Measurements from ENCODE around the gene SUSD1.
A peak's percentile ranks its signal among the peaks of the same experiment; 100 is the strongest.
"Not testable (repeated sequence)": the region's sequence is repeated elsewhere in the genome, so short reads cannot be mapped to it uniquely, and the experiment has no call there.

Gene SUSD1

DNA sequence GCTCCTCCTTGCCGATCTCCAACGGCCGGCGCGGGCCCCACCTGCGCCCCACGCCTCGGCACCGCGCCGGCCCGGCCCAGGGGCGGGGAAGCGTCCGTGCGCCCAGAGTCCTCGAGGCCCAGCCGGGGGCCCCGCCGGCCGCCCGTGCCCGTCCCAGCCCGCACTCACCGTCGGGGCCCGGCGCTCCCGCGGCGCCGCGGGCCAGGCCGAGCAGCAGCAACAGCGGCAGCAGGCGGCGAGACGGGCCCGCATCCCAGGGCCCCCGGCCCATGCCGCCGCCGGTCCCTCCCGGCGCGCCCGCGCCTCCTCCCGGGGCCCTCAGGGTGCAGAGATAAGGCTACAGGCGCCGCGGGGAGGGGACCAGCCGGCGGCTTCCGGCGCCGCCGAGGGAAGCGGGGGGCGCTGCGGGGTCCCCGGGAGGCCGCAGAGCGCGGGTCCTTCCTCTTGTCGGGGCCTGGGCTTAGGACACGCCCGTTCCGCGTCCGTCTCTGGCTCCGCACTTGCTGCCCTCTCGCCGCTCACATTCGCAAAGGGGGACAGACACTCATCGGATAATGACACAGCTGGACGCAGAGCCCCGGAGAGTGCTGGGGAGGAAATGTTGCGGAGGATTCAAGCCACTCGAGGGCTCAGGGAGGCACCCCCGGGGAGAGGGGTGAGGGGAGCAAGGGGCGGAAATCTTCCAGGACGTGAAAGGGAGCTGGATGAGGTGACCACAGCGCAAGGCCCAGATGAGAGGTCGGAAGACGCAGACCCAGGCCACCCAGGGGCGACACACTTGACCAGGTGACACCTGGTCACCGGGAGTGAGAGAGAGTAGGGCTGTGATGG, at the start of gene SUSD1:
Gene SUSD1 (minus strand): TSS at position 333 of the 831 bp plus-strand sequence. CDS start 62 bp downstream, at position 271.
- DNase-seq: peak; percentile 9 to 17

DNA sequence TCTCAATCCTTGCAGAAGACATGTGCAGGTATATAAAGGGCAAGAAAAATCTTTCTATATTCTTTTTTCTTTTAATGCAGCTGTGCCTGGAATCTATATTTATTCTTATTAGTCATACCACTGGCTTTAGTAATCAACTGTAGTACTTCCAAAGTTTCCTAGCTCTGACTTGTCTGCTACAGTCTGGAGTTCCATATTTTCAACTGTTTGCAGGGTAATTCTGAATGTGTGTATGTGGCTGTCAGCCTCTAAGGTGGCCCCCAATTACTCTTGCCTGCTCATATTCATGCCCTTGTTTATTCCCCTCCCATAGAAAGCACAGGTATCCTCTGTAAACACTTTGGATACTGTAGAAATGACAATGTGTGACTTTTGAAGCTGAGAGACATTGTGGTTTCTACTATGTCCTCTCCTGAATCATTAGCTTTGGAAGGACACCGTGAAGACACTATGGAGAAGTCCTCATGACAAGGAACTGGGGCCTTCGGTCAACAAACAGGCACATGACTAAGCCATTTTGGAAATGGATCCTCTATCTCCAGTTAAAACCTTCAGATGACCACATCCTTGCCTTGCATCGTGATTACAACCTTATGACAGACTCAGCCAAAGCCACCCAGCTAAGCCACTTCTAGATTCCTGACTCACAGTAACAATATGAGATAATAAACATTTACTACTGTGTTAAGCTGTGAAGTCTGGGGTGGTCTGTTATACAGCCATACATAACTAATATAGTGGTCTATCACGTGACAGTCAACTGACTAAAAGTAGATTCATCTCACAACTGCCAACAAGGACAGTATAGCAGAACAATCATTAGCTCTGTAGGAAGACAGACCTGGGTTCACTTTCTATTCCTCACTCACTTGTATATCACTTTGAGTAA, 49.5 kb upstream of the SUSD1 start:
- DNase-seq: no peak

- DNase-seq: no peak
Measured at GRCh38 chr9:112218908-112219307, 43.8 kb upstream of the SUSD1 start.

- DNase-seq: no peak
Measured at GRCh38 chr9:112212926-112213325, 37.8 kb upstream of the SUSD1 start.

GRCh38 chr9:112207451-112207850, 32.4 kb upstream of the SUSD1 start:
- DNase-seq: no peak

GRCh38 chr9:112203536-112203935, 28.4 kb upstream of the SUSD1 start:
- DNase-seq: no peak

- no peak for DNase-seq
Measured at GRCh38 chr9:112200711-112201110, 25.6 kb upstream of the SUSD1 start.

DNA sequence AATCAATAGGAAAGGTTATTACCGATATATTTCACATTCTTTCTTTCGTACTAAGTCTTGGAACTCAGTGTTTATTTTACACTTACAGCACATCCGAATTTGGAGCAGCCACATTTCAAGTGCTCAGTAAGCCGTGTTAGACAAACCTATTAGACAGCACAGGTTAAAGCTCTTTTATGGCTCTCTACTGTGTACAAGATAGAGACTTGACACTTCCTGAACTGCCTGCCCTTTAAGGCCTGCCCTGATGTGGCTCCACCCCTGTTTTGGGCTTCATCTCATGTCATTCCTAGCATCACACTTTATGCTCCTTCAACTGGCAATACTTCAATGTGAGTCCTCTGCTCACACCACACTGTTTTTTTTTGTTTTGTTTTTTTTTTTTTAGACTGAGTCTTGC, 23.5 kb upstream of the SUSD1 start:
- no peak for DNase-seq

- DNase-seq: no peak
Measured at GRCh38 chr9:112194969-112195431, 19.9 kb upstream of the SUSD1 start.

GRCh38 chr9:112193572-112194288, 18.6 kb upstream of the SUSD1 start:
- DNase-seq: no peak

GRCh38 chr9:112190320-112190719, 15.2 kb upstream of the SUSD1 start:
- not testable (repeated sequence) for DNase-seq

GRCh38 chr9:112188884-112189283, 13.8 kb upstream of the SUSD1 start:
- DNase-seq: no peak

- no peak for DNase-seq
Measured at GRCh38 chr9:112187404-112187803, 12.3 kb upstream of the SUSD1 start.

DNA sequence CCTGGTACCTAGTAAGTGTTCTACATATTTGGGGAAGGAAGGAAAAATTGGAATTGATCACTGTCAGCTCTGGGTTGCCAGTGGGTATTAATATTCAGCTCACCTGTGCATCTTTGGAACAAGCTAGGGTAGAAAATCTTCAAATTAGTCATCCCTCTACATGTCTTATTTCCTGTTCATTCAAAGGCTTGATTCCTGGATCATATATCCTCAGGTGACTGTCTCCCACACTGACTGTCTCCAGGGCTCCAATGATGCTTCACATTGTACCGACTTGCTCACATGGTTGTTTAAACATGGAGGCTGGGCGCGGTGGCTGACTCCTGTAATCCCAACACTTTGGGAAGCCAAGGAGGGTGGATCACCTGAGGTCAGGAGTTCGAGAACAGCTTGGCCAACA, 11.6 kb upstream of the SUSD1 start:
- no peak for DNase-seq

GRCh38 chr9:112184946-112185345, 9.8 kb upstream of the SUSD1 start:
- DNase-seq: no peak

DNA sequence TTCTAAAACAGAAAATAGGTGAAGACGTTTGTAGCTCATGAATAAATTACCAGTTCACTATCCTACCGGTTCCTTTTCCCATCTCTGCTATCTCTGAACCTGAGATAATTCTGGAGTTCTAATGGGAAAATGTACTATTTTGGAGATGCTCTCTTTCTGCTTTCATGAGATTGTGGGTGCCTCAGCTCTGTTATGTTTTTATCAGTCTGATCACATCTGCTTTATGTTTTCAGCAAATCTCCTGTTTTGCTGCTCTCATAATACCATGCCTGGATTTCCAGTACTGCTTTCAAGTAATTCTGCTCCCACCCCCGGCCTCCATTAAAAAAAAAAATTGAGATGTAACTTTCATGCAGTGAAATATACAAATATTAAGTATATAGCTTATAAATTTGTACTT, 9.1 kb upstream of the SUSD1 start:
- no peak for DNase-seq

DNA sequence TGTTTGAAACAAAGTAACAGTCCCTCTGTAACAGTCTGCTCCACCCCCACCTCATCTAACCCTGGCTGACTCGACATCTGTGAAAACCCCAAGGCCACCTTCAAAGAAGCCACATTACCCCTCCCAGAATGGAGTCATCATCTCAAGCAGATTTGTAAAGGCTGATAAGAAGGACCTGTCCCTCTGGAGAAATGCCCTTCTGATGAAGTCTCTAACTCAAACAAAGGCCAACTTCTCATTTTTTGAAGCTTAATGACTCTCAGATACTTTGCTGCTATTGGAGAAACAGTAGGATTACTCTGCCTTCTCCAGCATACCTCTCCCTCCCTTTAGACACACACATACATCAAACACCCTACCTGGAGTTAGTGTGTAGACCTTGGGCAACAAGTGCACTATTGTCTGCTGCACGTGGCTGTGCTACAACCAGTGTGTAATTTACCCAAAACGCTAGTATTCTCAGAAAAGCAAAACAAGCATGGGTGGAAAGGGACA, 5.3 kb upstream of the SUSD1 start:
- DNase-seq: peak; percentile 50 to 56

DNA sequence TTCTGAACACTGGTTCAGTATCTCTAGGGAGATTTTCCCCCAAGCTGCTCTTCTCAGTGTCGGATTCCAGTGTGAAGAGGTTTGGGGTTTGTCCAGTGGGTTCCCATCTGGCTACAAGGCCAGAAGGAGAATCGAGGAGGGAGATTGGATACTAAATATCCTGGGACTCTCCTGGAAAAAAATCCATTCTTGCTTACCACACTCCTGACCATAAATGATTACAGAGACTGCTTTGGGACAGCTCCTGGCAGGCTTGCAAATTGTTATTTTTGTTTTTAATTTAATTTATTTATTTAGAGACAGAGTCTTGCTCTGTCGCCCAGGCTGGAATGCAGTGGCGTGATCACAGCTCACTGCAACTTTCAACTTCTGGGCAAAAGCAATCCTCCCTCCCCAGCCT, 4.7 kb upstream of the SUSD1 start:
- no peak for DNase-seq

- peak in 1 of 2 donors; percentile 7 for DNase-seq
Measured at GRCh38 chr9:112176524-112176923, 1.4 kb upstream of the SUSD1 start.

DNA sequence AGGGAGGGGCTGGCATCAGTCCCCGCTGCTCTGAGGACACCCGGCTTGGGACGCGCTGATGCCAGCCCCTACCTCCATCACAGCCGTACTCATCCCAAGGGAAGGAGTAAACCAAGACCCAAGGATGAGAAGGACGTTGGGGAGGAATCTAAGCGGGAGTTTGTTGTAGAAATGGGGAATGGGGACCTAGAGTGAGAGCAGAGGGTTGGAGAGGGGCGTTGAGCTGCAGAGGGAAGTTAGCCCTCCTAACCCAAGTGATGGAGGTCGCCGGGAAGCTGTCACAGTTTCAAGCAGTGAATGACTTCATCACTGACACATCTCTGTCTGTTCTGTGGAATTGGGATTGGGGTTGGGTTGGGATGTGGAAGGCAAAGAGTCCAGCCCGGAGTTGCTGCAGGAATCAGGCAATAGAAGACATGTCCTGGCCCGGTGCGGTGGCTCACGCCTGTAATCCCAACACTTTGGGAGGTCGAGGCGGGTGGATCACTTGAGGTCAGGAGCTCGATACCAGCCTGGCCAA, 759 bp upstream of the SUSD1 start:
- peak in 1 of 2 donors; percentile 1 for DNase-seq

- DNase-seq: peak; percentile 59 to 66
Measured at GRCh38 chr9:112174222-112174964, 704 bp downstream of the SUSD1 start.
